PFSK-1 (cell line): ENCODE measurements around the gene FAM174C.
A peak's percentile ranks its signal among the peaks of the same experiment; 100 is the strongest.

ENCODE experiments used
- FOXP2 ChIP-seq: optimal IDR thresholded peaks from 2 replicates; pipeline ENCODE3; 2011; ENCODE audit warnings: borderline replicate concordance, control low read depth, inconsistent platforms; ENCODE audit not compliant: insufficient read depth; ENCODE audit errors: extremely low read length, extremely low read depth
- POLR2AphosphoS5 ChIP-seq: IDR thresholded peaks from 2 replicates; pipeline ENCODE4 v1.6.1; 2012; ENCODE audit warnings: low read depth, mild to moderate bottlenecking, control low read depth, low read length, moderate library complexity
- SIN3A ChIP-seq: IDR thresholded peaks from 2 replicates; pipeline ENCODE4 v1.6.1; 2012; ENCODE audit warnings: mild to moderate bottlenecking, low read length, moderate library complexity, borderline replicate concordance; ENCODE audit not compliant: insufficient read depth
- TAF1 ChIP-seq: IDR thresholded peaks from 2 replicates; pipeline ENCODE4 v1.6.1; 2012; ENCODE audit warnings: low read length, control low read depth, borderline replicate concordance; ENCODE audit not compliant: insufficient read depth
- TF ChIP-seq, protein P1 (sequence below), 2 experiments: IDR thresholded peaks; 2 replicates each; pipeline versions ENCODE4 v1.6.1 to v1.8.0; 2011 to 2012; ENCODE audit warnings: low read depth in 2 of 2, low read length in 2 of 2, control low read depth in 1 of 2, inconsistent platforms in 1 of 2, mild to moderate bottlenecking in 1 of 2, moderate library complexity in 1 of 2; ENCODE audit not compliant: insufficient read depth in 1 of 2

Gene FAM174C

GRCh38 chr19:1324806-1325567 lies 49.7 kb downstream of the FAM174C start:
- TF ChIP-seq, protein P1, sequence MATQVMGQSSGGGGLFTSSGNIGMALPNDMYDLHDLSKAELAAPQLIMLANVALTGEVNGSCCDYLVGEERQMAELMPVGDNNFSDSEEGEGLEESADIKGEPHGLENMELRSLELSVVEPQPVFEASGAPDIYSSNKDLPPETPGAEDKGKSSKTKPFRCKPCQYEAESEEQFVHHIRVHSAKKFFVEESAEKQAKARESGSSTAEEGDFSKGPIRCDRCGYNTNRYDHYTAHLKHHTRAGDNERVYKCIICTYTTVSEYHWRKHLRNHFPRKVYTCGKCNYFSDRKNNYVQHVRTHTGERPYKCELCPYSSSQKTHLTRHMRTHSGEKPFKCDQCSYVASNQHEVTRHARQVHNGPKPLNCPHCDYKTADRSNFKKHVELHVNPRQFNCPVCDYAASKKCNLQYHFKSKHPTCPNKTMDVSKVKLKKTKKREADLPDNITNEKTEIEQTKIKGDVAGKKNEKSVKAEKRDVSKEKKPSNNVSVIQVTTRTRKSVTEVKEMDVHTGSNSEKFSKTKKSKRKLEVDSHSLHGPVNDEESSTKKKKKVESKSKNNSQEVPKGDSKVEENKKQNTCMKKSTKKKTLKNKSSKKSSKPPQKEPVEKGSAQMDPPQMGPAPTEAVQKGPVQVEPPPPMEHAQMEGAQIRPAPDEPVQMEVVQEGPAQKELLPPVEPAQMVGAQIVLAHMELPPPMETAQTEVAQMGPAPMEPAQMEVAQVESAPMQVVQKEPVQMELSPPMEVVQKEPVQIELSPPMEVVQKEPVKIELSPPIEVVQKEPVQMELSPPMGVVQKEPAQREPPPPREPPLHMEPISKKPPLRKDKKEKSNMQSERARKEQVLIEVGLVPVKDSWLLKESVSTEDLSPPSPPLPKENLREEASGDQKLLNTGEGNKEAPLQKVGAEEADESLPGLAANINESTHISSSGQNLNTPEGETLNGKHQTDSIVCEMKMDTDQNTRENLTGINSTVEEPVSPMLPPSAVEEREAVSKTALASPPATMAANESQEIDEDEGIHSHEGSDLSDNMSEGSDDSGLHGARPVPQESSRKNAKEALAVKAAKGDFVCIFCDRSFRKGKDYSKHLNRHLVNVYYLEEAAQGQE (IDR thresholded peaks at IDR 0.05; ENCODE audit: insufficient read depth in 1 of 2, low read depth in 2 of 2, low read length in 2 of 2) = no peak
- TF ChIP-seq POLR2AphosphoS5 (no peak), SIN3A (no peak), FOXP2 (peak; percentile 8), TAF1 (no peak)

DNA sequence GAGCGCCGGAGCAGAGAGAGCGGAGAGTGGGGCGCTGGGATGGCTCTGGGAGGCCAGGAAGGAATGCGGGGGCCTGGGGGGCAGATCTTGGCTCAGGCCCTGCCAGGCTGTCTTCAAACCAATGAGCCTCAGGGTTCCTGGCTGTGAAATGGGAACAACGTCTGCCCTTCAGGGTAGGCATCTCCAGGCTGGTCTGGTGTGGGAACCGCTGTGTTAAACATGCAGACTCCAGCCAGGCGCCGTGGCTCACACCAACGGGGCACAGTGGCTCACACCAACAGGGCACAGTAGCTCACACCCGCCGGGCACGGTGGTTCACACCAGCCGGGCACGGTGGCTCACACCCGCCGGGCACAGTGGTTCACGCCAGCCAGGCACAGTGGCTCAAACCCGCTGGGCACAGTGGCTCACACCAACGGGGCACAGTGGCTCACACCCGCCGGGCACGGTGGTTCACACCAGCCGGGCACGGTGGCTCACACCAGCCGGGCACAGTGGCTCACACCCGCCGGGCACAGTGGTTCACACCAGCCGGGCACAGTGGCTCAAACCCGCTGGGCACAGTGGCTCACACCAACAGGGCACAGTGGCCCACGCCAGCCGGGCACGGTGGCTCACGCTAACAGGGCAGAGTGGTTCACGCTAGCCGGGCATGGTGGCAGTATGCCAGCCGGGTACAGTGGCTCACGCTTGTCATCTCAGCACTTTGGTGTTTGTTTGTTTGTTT lies 50.4 kb downstream of the FAM174C start:
- TF ChIP-seq SIN3A (no peak), POLR2AphosphoS5 (no peak), TAF1 (no peak), FOXP2 (no peak)
- TF ChIP-seq, protein P1 (IDR thresholded peaks at IDR 0.05; ENCODE audit: insufficient read depth in 1 of 2, low read depth in 2 of 2, low read length in 2 of 2) = no peak

GRCh38 chr19:1327125-1327524 lies 51.8 kb downstream of the FAM174C start:
- TF ChIP-seq, protein P1 (IDR thresholded peaks at IDR 0.05; ENCODE audit: insufficient read depth in 1 of 2, low read depth in 2 of 2, low read length in 2 of 2) = no peak
- TF ChIP-seq TAF1 = no peak
- TF ChIP-seq SIN3A = no peak
- no peak for TF ChIP-seq POLR2AphosphoS5
- no peak for TF ChIP-seq FOXP2
